Right atrium auricular region (tissue), 2 donors: ENCODE measurements around the gene AGFG2. TPM values are rescaled to one million over a fixed set of nuclear protein-coding genes. Genes with fewer than 3 reads are reported as not detected.

ENCODE experiments used
- DNase-seq: peaks from one replicate; pipeline ENCODE4 v3.0.0-alpha.2; 2019; ENCODE audit warnings: low spot score
- H3K27ac ChIP-seq, 2 donors: fragments of 200-600 bp; sonication (generic); 1 replicate in 1 of 2; 2 replicates in 1 of 2; pipeline ENCODE4 v1.5.1; 2016 to 2019
- H3K27me3 ChIP-seq, 2 donors: fragments of 200-600 bp; sonication (generic); one replicate each; pipeline versions ENCODE4 v1.5.1 to v1.6.0; 2017 to 2019
- H3K36me3 ChIP-seq: fragments of 200-600 bp; sonication (generic); one replicate; pipeline ENCODE4 v1.5.1; 2016
- H3K4me1 ChIP-seq, 2 donors: fragments of 200-600 bp; sonication (generic); one replicate each; pipeline versions ENCODE4 v1.5.1 to v1.6.0; 2017 to 2019
- H3K4me3 ChIP-seq, 2 donors: fragments of 200-600 bp; sonication (generic); 1 replicate in 1 of 2; 2 replicates in 1 of 2; pipeline ENCODE4 v1.5.1; 2017 to 2019; ENCODE audit warnings: mild to moderate bottlenecking in 1 of 2, moderate library complexity in 1 of 2
- H3K9me3 ChIP-seq, 2 donors: fragments of 200-600 bp; sonication (generic); one replicate each; pipeline ENCODE4 v1.5.1; 2019
- CTCF ChIP-seq, 2 donors: fragments of 200-600 bp; sonication (generic); IDR thresholded peaks; one replicate each; pipeline ENCODE4 v1.5.1; 2019; ENCODE audit warnings: antibody characterized with exemption in 2 of 2
- total RNA-seq, 2 donors: library from RNA; depleted of rRNA; stranded (reverse); fragments of >200 nt; gene quantifications; one replicate each; pipeline ENCODE4 v1.1.0, GENCODE V29; 2016

The AGFG2 gene
- total RNA-seq, 2 donors from 2014 or later, result 16.4 to 25.8 TPM

GRCh38 chr7:100556541-100556940 is 17.5 kb downstream of the AGFG2 start:
- Histone ChIP-seq H3K9me3 (no peaks in the 10 kb centered on the region), H3K4me1 (no peaks in the 10 kb centered on the region), H3K4me3 (no peak overlapping the region), H3K27me3 (no peaks in the 10 kb centered on the region), H3K27ac (no peak overlapping the region), H3K36me3 (peaks cover 24% of the 10 kb centered on the region)
- DNase-seq, result no peak
- TF ChIP-seq CTCF (IDR thresholded peaks at IDR 0.05), result no peak

GRCh38 chr7:100559127-100559526 is 20.1 kb downstream of the AGFG2 start:
- Histone ChIP-seq H3K9me3 (no peaks in the 10 kb centered on the region), H3K4me3 (no peak overlapping the region), H3K4me1 (peaks cover 0 to 3% of the 10 kb centered on the region in 2 donors), H3K36me3 (peaks cover 12% of the 10 kb centered on the region), H3K27me3 (no peaks in the 10 kb centered on the region), H3K27ac (no peak overlapping the region)
- DNase-seq, result no peak
- no peak for TF ChIP-seq CTCF (IDR thresholded peaks at IDR 0.05)

- no peaks in the 10 kb centered on the region for H3K27me3 ChIP-seq
- no peaks in the 10 kb centered on the region for H3K36me3 ChIP-seq
- no peak overlapping the region for H3K27ac ChIP-seq
- DNase-seq, result no peak
- no peaks in the 10 kb centered on the region for H3K9me3 ChIP-seq
- H3K4me3 ChIP-seq, result no peak overlapping the region
- peaks cover 0 to 4% of the 10 kb centered on the region in 2 donors for H3K4me1 ChIP-seq
- TF ChIP-seq CTCF (IDR thresholded peaks at IDR 0.05), result no peak
Measured at GRCh38 chr7:100561491-100562194, 22.6 kb downstream of the AGFG2 start.

GRCh38 chr7:100562195-100563099 is 23.4 kb downstream of the AGFG2 start:
- no peaks in the 10 kb centered on the region for H3K9me3 ChIP-seq
- H3K36me3 ChIP-seq, result no peaks in the 10 kb centered on the region
- no peaks in the 10 kb centered on the region for H3K27me3 ChIP-seq
- DNase-seq, result no peak
- H3K4me3 ChIP-seq, result no peak overlapping the region
- no peak overlapping the region for H3K27ac ChIP-seq
- H3K4me1 ChIP-seq, result peaks cover 0 to 4% of the 10 kb centered on the region in 2 donors
- no peak for TF ChIP-seq CTCF (IDR thresholded peaks at IDR 0.05)

- peaks cover 0 to 4% of the 10 kb centered on the region in 2 donors for H3K4me1 ChIP-seq
- H3K27ac ChIP-seq, result no peak overlapping the region
- H3K4me3 ChIP-seq, result no peak overlapping the region
- no peak for DNase-seq
- H3K9me3 ChIP-seq, result no peaks in the 10 kb centered on the region
- TF ChIP-seq CTCF (IDR thresholded peaks at IDR 0.05), result no peak
- no peaks in the 10 kb centered on the region for H3K36me3 ChIP-seq
- no peaks in the 10 kb centered on the region for H3K27me3 ChIP-seq
Measured at GRCh38 chr7:100563100-100563564, 24.1 kb downstream of the AGFG2 start.
